Stimulated activated memory B cell treated with anti-CD40 and anti-IgM and Interleukin-4, amounts not matched to agents 10 μg/mL and 1 μg/mL and 100 μg/mL, for 72 hours (primary cell): ENCODE measurements around the gene NXN.
A peak's percentile ranks its signal among the peaks of the same experiment; 100 is the strongest.
"Not testable (repeated sequence)": the region's sequence is repeated elsewhere in the genome, so short reads cannot be mapped to it uniquely, and the experiment has no call there.

Experiments used
- ATAC-seq: fragments of 150-1000 bp; cut with Tn5 transposase; 2 replicates; pipeline ENCODE4 v1.10.0; 2021
- H3K27ac Mint-ChIP-seq: one replicate; pipeline ENCODE4 v1.8.0; 2022; ENCODE audit warnings: mild to moderate bottlenecking, mixed read lengths
- H3K27me3 Mint-ChIP-seq: one replicate; pipeline ENCODE4 v1.8.0; 2022; ENCODE audit warnings: mixed read lengths
- H3K36me3 Mint-ChIP-seq: one replicate; pipeline ENCODE4 v1.8.0; 2022; ENCODE audit warnings: mixed read lengths
- H3K4me1 Mint-ChIP-seq: one replicate; pipeline ENCODE4 v1.8.0; 2022; ENCODE audit warnings: mixed read lengths
- H3K4me3 Mint-ChIP-seq: one replicate; pipeline ENCODE4 v1.8.0; 2022; ENCODE audit warnings: mild to moderate bottlenecking, moderate library complexity, mixed read lengths
- H3K9me3 Mint-ChIP-seq: one replicate; pipeline ENCODE4 v1.8.0; 2022; ENCODE audit warnings: mixed read lengths

The NXN gene

DNA sequence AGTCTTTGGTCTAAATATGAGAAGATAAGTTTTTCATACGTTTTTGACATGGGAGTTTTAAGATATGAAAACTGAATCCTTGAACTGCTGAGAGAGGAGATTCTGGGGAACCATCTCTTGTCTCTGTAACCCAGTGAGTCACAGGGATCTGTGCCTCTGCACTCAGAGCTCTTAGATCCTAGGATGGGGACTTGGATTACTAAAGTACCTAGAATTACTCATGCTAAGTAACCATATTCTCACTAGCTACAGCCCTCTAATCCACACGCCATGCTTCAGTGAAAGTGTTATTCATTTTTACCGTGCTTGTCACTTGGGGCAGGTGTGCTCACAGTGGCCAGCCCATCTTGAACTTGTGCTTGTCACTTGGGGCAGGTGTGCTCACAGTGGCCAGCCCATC, 195.4 kb downstream of the NXN start:
- Mint-ChIP-seq H3K27ac (no peak overlapping the region), H3K4me3 (no peak overlapping the region), H3K4me1 (peaks cover 39% of the 10 kb centered on the region), H3K27me3 (no peaks in the 10 kb centered on the region), H3K36me3 (peaks cover 20% of the 10 kb centered on the region), H3K9me3 (no peaks in the 10 kb centered on the region)
- ATAC-seq: no peak

- peak within 1 kb of the TSS; percentile 100 for H3K27ac Mint-ChIP-seq
- H3K9me3 Mint-ChIP-seq: no peaks in the 10 kb centered on the region
- H3K27me3 Mint-ChIP-seq: no peaks in the 10 kb centered on the region
- peak within 1 kb of the TSS; percentile 97 for H3K4me3 Mint-ChIP-seq
- peaks cover 39% of the 10 kb centered on the region for H3K4me1 Mint-ChIP-seq
- peak; percentile 99 for ATAC-seq
- H3K36me3 Mint-ChIP-seq: peaks cover 29% of the 10 kb centered on the region
These were observed 197.5 kb downstream of the NXN start, which contains the start of the genes GLOD4 and MRM3 for GRCh38 chr17:781805-782731. Gene GLOD4 (minus strand): TSS chr17:782280. CDS start chr17:782255, 25 bp downstream. Gene MRM3 (plus strand): TSS chr17:782353. CDS start chr17:782379, 26 bp downstream.

DNA sequence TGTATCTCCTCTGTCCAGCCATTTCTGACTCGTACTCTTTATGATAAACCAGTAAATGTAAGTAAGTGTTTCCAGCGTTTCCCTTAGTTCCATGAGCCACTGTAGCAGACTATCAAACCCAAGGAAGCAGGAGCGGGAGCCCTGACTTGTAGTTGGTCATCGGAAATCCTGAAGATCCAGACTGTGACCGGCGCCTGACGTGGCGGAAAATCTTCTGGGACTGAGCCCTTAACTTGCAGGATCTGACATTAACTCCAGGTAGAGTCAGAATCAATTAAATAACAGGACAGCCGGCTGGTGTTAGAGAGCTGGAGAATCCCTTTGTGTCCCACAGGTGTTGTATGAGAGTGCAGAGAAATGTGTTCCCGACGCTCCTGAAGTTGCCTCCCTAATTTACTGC, 201.5 kb downstream of the NXN start:
- no peaks in the 10 kb centered on the region for H3K27me3 Mint-ChIP-seq
- ATAC-seq: no peak

GRCh38 chr17:774313-774584, 205.3 kb downstream of the NXN start:
- peaks cover 32% of the 10 kb centered on the region for H3K4me1 Mint-ChIP-seq
- H3K4me3 Mint-ChIP-seq: peak overlapping the region; percentile 27
- peak overlapping the region; percentile 91 for H3K27ac Mint-ChIP-seq
- H3K36me3 Mint-ChIP-seq: peaks cover 76% of the 10 kb centered on the region
- no peak for ATAC-seq
- no peaks in the 10 kb centered on the region for H3K27me3 Mint-ChIP-seq
- no peaks in the 10 kb centered on the region for H3K9me3 Mint-ChIP-seq

More for the DNA sequence above, 201.5 kb downstream of the NXN start:
- H3K4me1 Mint-ChIP-seq: peaks cover 48% of the 10 kb centered on the region
- H3K27ac Mint-ChIP-seq: no peak overlapping the region
- peaks cover 57% of the 10 kb centered on the region for H3K36me3 Mint-ChIP-seq
- H3K4me3 Mint-ChIP-seq: no peak overlapping the region
- H3K9me3 Mint-ChIP-seq: no peaks in the 10 kb centered on the region

GRCh38 chr17:773467-774312, 205.9 kb downstream of the NXN start:
- peaks cover 81% of the 10 kb centered on the region for H3K36me3 Mint-ChIP-seq
- ATAC-seq: peak; percentile 76
- peak overlapping the region; percentile 91 for H3K27ac Mint-ChIP-seq
- peaks cover 32% of the 10 kb centered on the region for H3K4me1 Mint-ChIP-seq
- H3K27me3 Mint-ChIP-seq: no peaks in the 10 kb centered on the region
- no peaks in the 10 kb centered on the region for H3K9me3 Mint-ChIP-seq
- peak overlapping the region; percentile 27 for H3K4me3 Mint-ChIP-seq

- Mint-ChIP-seq H3K27ac (peak overlapping the region; percentile 91), H3K9me3 (no peaks in the 10 kb centered on the region), H3K27me3 (no peaks in the 10 kb centered on the region), H3K36me3 (peaks cover 81% of the 10 kb centered on the region), H3K4me3 (no peak overlapping the region), H3K4me1 (peaks cover 32% of the 10 kb centered on the region)
- no peak for ATAC-seq
These were observed 206.6 kb downstream of the NXN start for GRCh38 chr17:773016-773415.

DNA sequence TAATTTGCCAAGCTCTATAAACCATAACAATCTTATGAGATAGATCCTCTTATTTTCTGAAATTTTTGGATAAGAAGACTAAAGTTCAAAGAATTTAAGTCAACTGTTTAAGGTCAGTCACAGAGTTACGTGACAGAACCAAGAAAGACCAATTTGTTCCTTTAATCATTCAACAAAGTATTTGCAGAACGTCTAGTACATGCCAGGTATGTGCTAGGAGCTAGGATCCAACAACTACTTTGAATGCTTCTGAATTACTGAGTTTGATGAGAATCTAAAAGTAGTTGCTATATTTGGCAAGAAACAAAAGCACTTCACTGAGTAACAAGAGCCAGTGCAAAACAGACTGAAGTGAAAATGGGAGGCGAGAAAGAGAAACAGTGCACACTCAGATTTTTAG, 212.5 kb downstream of the NXN start:
- Mint-ChIP-seq H3K4me1 (peaks cover under 1% of the 10 kb centered on the region), H3K4me3 (no peak overlapping the region), H3K27me3 (no peaks in the 10 kb centered on the region), H3K36me3 (peaks cover 63% of the 10 kb centered on the region), H3K27ac (no peak overlapping the region), H3K9me3 (no peaks in the 10 kb centered on the region)
- ATAC-seq: no peak

DNA sequence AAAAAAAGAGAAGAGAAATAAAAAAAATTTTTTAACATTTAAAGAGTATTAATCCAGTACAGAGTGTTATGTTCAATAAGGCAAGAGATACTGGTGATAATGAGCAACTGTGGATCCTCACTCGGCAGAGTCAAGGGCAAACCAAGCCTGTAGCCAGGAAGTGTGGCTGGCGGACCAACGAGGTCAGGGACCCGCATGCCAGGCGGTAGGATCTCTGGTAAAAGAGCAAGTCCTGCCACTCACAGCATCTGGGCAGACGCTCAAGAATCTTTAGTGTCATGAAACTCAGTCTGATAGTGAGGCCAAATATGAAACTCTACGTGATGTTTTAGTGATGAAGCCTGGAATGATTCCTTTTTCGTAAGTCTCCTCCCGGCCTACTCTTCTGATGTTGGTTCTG, 219.2 kb downstream of the NXN start:
- Mint-ChIP-seq H3K36me3 (peaks cover 64% of the 10 kb centered on the region), H3K27ac (no peak overlapping the region), H3K9me3 (no peaks in the 10 kb centered on the region), H3K27me3 (no peaks in the 10 kb centered on the region), H3K4me3 (no peak overlapping the region), H3K4me1 (no peaks in the 10 kb centered on the region)
- no peak for ATAC-seq

GRCh38 chr17:759964-760363, 219.6 kb downstream of the NXN start:
- H3K27ac Mint-ChIP-seq: no peak overlapping the region
- H3K4me3 Mint-ChIP-seq: no peak overlapping the region
- no peak for ATAC-seq

GRCh38 chr17:756010-756567, 223.5 kb downstream of the NXN start:
- peaks cover 11% of the 10 kb centered on the region for H3K4me1 Mint-ChIP-seq
- ATAC-seq, H3K27me3 Mint-ChIP-seq, H3K4me3 Mint-ChIP-seq, H3K9me3 Mint-ChIP-seq, H3K27ac Mint-ChIP-seq: not testable (repeated sequence)
- peaks cover 39% of the 10 kb centered on the region for H3K36me3 Mint-ChIP-seq

More at GRCh38 chr17:759964-760363, 219.6 kb downstream of the NXN start:
- Mint-ChIP-seq H3K36me3 (peaks cover 60% of the 10 kb centered on the region), H3K27me3 (no peaks in the 10 kb centered on the region), H3K4me1 (no peaks in the 10 kb centered on the region), H3K9me3 (no peaks in the 10 kb centered on the region)

GRCh38 chr17:755319-755961, 224.1 kb downstream of the NXN start:
- H3K4me3 Mint-ChIP-seq, H3K9me3 Mint-ChIP-seq, H3K27me3 Mint-ChIP-seq, ATAC-seq, H3K27ac Mint-ChIP-seq: not testable (repeated sequence)
- H3K4me1 Mint-ChIP-seq: peaks cover 18% of the 10 kb centered on the region
- H3K36me3 Mint-ChIP-seq: peaks cover 35% of the 10 kb centered on the region

DNA sequence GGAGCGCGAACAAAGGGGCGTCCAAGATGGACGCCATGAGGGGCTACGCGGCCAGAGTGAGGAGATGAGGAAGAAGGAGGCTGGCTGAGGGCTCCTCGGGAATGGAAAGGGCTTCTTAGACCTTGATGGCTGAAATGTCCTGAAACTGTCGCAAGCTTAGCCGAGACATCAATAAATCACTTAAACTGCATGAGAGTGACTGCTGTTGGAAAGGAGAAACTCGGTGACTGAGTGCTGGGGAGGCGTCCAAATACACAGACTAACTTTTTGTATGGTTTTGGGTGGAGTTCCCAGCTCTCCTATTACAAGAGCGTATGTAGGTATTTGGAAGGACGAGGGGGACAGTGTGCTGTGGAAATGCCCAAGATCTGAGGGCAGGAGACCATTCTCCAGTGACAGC, 226.2 kb downstream of the NXN start:
- Mint-ChIP-seq H3K9me3 (no peaks in the 10 kb centered on the region), H3K27me3 (no peaks in the 10 kb centered on the region), H3K4me3 (no peak overlapping the region), H3K4me1 (peaks cover 35% of the 10 kb centered on the region), H3K36me3 (peaks cover 29% of the 10 kb centered on the region), H3K27ac (no peak overlapping the region)
- ATAC-seq: no peak

DNA sequence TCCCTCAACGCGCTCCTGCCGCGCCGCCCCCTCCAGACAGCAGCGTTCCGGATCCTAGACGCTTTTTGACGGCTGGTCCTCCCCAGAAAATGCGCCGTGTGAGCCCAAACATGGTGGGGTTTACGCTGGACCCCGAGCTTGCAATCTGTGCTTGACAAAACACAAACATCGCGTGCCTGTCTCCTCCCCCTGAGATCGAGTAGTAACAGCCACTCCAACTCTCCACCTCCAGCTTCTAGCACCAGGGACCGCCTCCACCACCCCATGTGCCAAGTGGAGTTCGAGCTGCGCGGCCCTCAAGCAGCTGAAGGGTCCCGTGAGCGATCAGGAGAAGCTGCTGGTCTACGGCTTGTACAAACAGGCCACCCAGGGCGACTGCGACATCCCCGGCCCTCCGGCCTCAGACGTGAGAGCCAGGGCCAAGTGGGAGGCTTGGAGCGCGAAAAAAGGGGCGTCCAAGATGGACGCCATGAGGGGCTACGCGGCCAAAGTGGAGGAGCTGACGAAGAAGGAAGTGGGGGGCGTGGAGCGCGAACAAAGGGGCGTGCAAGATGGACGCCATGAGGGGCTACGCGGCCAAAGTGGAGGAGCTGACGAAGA, 226.9 kb downstream of the NXN start:
- Mint-ChIP-seq H3K27ac (peak overlapping the region; percentile 99), H3K27me3 (no peaks in the 10 kb centered on the region)
- ATAC-seq: peak; percentile 13

DNA sequence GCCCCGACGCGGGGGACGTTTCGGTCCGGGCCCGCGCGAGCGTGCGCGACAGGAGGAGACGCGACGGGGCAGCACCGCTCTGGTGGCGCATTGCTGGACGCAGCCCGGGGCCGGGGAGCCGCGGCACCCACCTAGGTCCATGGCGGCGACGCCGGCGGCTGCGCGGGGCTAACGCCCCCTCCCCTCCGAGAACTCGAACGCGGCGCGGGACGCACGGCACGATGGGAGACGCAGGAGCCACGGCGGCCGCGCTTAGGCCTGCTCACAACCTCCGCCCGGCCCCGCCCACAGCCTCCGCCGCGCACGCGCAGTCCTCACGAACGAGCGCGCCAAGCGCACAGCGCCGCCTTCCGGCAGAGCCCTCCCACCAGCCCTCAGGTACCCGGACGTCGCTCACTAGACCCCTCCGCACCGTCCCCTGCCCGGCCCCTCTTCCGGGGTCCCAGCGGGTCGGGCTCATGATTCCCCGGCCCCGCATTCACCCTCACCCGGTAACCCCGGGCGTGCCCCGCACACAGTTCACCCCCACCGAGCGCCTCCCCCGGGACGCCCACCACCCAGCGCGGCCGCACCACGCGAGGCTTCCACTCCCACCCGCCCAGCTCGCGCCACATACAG, 227.5 kb downstream of the NXN start, which contains the start of gene GEMIN4:
GEMIN4 (minus strand) TSS at position 263 of the 618 bp plus-strand sequence; CDS start at position 141, 122 bp downstream.
- peak; percentile 94 for ATAC-seq
- Mint-ChIP-seq H3K27ac (peak within 1 kb of the TSS; percentile 99), H3K9me3 (no peaks in the 10 kb centered on the region), H3K36me3 (peaks cover 36% of the 10 kb centered on the region), H3K27me3 (no peaks in the 10 kb centered on the region), H3K4me1 (peaks cover 38% of the 10 kb centered on the region), H3K4me3 (peak within 1 kb of the TSS; percentile 98)

More for the DNA sequence above, 226.9 kb downstream of the NXN start:
- Mint-ChIP-seq H3K4me1 (peaks cover 38% of the 10 kb centered on the region), H3K9me3 (no peaks in the 10 kb centered on the region), H3K36me3 (peaks cover 36% of the 10 kb centered on the region), H3K4me3 (peak overlapping the region; percentile 98)
